H1 (cell line): Measurements from ENCODE around the gene TIMM10. TPM values are rescaled to one million over a fixed set of nuclear protein-coding genes. Genes with fewer than 3 reads are reported as not detected.
A peak's percentile ranks its signal among the peaks of the same experiment; 100 is the strongest.

Source experiments
- CTCF ChIA-PET: fragments of 300-600 bp; sonication (Branson Sonifier 250); formaldehyde crosslinking; loops from one replicate; lab custom pipeline; 2021; ENCODE audit not compliant: partially characterized antibody; lab: Charles Lee
- POLR2A ChIA-PET: fragments of 300-600 bp; sonication (Branson Sonifier 250); formaldehyde crosslinking; loops from one replicate; lab custom pipeline; 2021; ENCODE audit warnings: inconsistent platforms; ENCODE audit not compliant: partially characterized antibody; lab: Charles Lee
- DNase-seq, 2 experiments: peaks; one replicate each; pipeline versions ENCODE4 v3.0.0 to v3.0.0-alpha.2; 2010 to 2022; ENCODE audit warnings: low spot score in 2 of 2, low read depth in 1 of 2, mixed read lengths in 1 of 2
- FAIRE-seq: peaks from 2 replicates; lab custom pipeline; 2011; peaks lifted over from hg19 to GRCh38; lab: Jason Lieb, UNC
- H2AFZ ChIP-seq: 2 replicates; pipeline ENCODE4 v1.8.1; 2012; ENCODE audit warnings: low read length, inconsistent platforms
- H2AK5ac ChIP-seq: 2 replicates; pipeline ENCODE4 v1.6.1; 2013; ENCODE audit warnings: low read depth, low read length
- H2BK120ac ChIP-seq: replicated peaks from 2 replicates; pipeline ENCODE3; 2013; ENCODE audit warnings: low read depth, low read length, inconsistent platforms
- H2BK12ac ChIP-seq: 2 replicates; pipeline ENCODE4 v1.6.1; 2013; ENCODE audit warnings: low read depth, low read length
- H2BK15ac ChIP-seq: 2 replicates; pipeline ENCODE4 v1.6.1; 2013; ENCODE audit warnings: low read length
- H2BK20ac ChIP-seq: 2 replicates; pipeline ENCODE4 v1.6.1; 2013; ENCODE audit warnings: low read length
- H2BK5ac ChIP-seq: 2 replicates; pipeline ENCODE4 v1.6.1; 2013; ENCODE audit warnings: low read depth, low read length
- H3K14ac ChIP-seq: 2 replicates; pipeline ENCODE4 v1.6.1; 2013; ENCODE audit warnings: inconsistent platforms; ENCODE audit not compliant: insufficient read length
- H3K18ac ChIP-seq: 2 replicates; pipeline ENCODE4 v1.6.1; 2013; ENCODE audit warnings: low read length; ENCODE audit errors: extremely low read depth
- H3K23ac ChIP-seq: 2 replicates; pipeline ENCODE4 v1.6.1; 2013; ENCODE audit warnings: inconsistent platforms; ENCODE audit not compliant: insufficient read length
- H3K23me2 ChIP-seq: 2 replicates; pipeline ENCODE4 v1.6.1; 2013; ENCODE audit warnings: low read depth, low read length
- H3K27ac ChIP-seq: 2 replicates; pipeline ENCODE4 v1.6.1; 2011; ENCODE audit warnings: low read depth, low read length, inconsistent platforms
- H3K27me3 ChIP-seq, 4 experiments: replicated peaks in 1 of 4; 1 replicate in 1 of 4; 2 replicates in 3 of 4; pipeline versions ENCODE4 v1.6.1 to v1.8.1; 2011 to 2013; ENCODE audit warnings: low read length in 3 of 4, mild to moderate bottlenecking in 3 of 4, inconsistent platforms in 2 of 4, mixed read lengths in 2 of 4, moderate library complexity in 1 of 4; ENCODE audit not compliant: control insufficient read depth in 3 of 4, insufficient read depth in 3 of 4; ENCODE audit errors: extremely low read depth in 1 of 4
- H3K36me3 ChIP-seq, 4 experiments: 2 replicates each; pipeline versions ENCODE4 v1.6.1 to v1.8.1; 2011 to 2013; ENCODE audit warnings: mild to moderate bottlenecking in 4 of 4, low read length in 3 of 4, moderate library complexity in 2 of 4, control low read depth in 1 of 4, inconsistent platforms in 1 of 4; ENCODE audit not compliant: insufficient read depth in 4 of 4, control insufficient read depth in 2 of 4
- H3K4ac ChIP-seq: replicated peaks from 2 replicates; pipeline ENCODE3; 2013; ENCODE audit warnings: low read length, low read depth, mixed read lengths, inconsistent platforms; ENCODE audit not compliant: insufficient read length
- H3K4me1 ChIP-seq, 4 experiments: replicated peaks in 1 of 4; 1 replicate in 1 of 4; 2 replicates in 3 of 4; pipeline versions ENCODE4 v1.6.1 to v1.8.1; 2011 to 2013; ENCODE audit warnings: low read length in 3 of 4, inconsistent platforms in 2 of 4, mixed read lengths in 1 of 4; ENCODE audit not compliant: insufficient read depth in 4 of 4, control insufficient read depth in 3 of 4
- H3K4me2 ChIP-seq, 2 experiments: 2 replicates each; pipeline versions ENCODE4 v1.6.1 to v1.8.1; 2011 to 2013; ENCODE audit warnings: low read depth in 2 of 2, low read length in 2 of 2, control low read depth in 1 of 2, inconsistent platforms in 1 of 2, mild to moderate bottlenecking in 1 of 2; ENCODE audit not compliant: insufficient read depth in 1 of 2
- H3K4me3 ChIP-seq, 4 experiments: fragments of 200-600, 300-600 bp in 1 of 4; sonication (generic), shearing (Covaris generic), sonication (Bioruptor Twin) in 1 of 4; 2 replicates each; pipeline versions ENCODE4 v1.5.1 to v1.8.1; 2011 to 2016; ENCODE audit warnings: low read length in 4 of 4, low read depth in 3 of 4, control low read depth in 2 of 4, inconsistent platforms in 2 of 4, mild to moderate bottlenecking in 2 of 4, mixed read lengths in 1 of 4, moderate library complexity in 1 of 4; ENCODE audit not compliant: insufficient read depth in 2 of 4; ENCODE audit errors: extremely low read depth in 1 of 4
- H3K56ac ChIP-seq: replicated peaks from 2 replicates; pipeline ENCODE3; 2013; ENCODE audit warnings: low read depth, mild to moderate bottlenecking, mixed read lengths, low read length, inconsistent platforms; ENCODE audit not compliant: insufficient read length
- H3K79me1 ChIP-seq: 2 replicates; pipeline ENCODE4 v1.6.1; 2013; ENCODE audit warnings: low read depth, low read length, control low read depth
- H3K79me2 ChIP-seq, 2 experiments: 2 replicates each; pipeline versions ENCODE4 v1.6.1 to v1.8.1; 2012 to 2013; ENCODE audit warnings: low read length in 2 of 2, mild to moderate bottlenecking in 2 of 2, inconsistent platforms in 1 of 2; ENCODE audit not compliant: insufficient read depth in 2 of 2, control insufficient read depth in 1 of 2
- H3K9ac ChIP-seq, 4 experiments: replicated peaks in 1 of 4; 1 replicate in 1 of 4; 2 replicates in 3 of 4; pipeline versions ENCODE4 v1.6.1 to v1.8.1; 2011 to 2013; ENCODE audit warnings: low read depth in 3 of 4, low read length in 3 of 4, control low read depth in 2 of 4, mild to moderate bottlenecking in 2 of 4, moderate library complexity in 2 of 4, inconsistent platforms in 1 of 4; ENCODE audit errors: extremely low read depth in 1 of 4
- H3K9me3 ChIP-seq, 2 experiments: 2 replicates each; pipeline versions ENCODE4 v1.6.1 to v1.8.1; 2012 to 2013; ENCODE audit warnings: mild to moderate bottlenecking in 2 of 2, moderate library complexity in 2 of 2, control low read depth in 1 of 2, inconsistent platforms in 1 of 2, low read depth in 1 of 2, low read length in 1 of 2, mixed read lengths in 1 of 2; ENCODE audit not compliant: insufficient read depth in 2 of 2
- H4K20me1 ChIP-seq, 2 experiments: replicated peaks in 1 of 2; 2 replicates each; pipeline versions ENCODE3 to v1.8.1; 2011 to 2013; ENCODE audit warnings: inconsistent platforms in 2 of 2, low read length in 2 of 2, mild to moderate bottlenecking in 1 of 2; ENCODE audit not compliant: insufficient read depth in 2 of 2, control insufficient read depth in 1 of 2
- H4K5ac ChIP-seq: 2 replicates; pipeline ENCODE4 v1.6.1; 2013; ENCODE audit warnings: low read length, low read depth, mixed read lengths, inconsistent platforms; ENCODE audit not compliant: insufficient read length
- H4K8ac ChIP-seq: 2 replicates; pipeline ENCODE4 v1.8.0; 2013; ENCODE audit warnings: mild to moderate bottlenecking, moderate library complexity, low read length, inconsistent platforms; ENCODE audit not compliant: insufficient read depth; ENCODE audit errors: extremely low read depth
- H4K91ac ChIP-seq: replicated peaks from 2 replicates; pipeline ENCODE3; 2013; ENCODE audit warnings: low read length, mixed read lengths, inconsistent platforms; ENCODE audit not compliant: insufficient read length
- CHD1 ChIP-seq: IDR thresholded peaks from 2 replicates; pipeline ENCODE4 v1.6.1; 2012; ENCODE audit warnings: low read depth, low read length, improper control_type of control experiment
- CHD2 ChIP-seq: IDR thresholded peaks from 2 replicates; pipeline ENCODE4 v1.6.1; 2012; ENCODE audit warnings: low read length, improper control_type of control experiment
- EZH2 ChIP-seq: fragments of 200-600 bp; sonication (generic); IDR thresholded peaks from 2 replicates; pipeline ENCODE4 v1.7.1; 2012; ENCODE audit warnings: low read depth, mild to moderate bottlenecking, moderate library complexity, low read length, inconsistent platforms; ENCODE audit not compliant: severe bottlenecking
- FOSL1 ChIP-seq: IDR thresholded peaks from 2 replicates; pipeline ENCODE4 v1.6.1; 2011; ENCODE audit warnings: mild to moderate bottlenecking, low read depth, low read length, moderate library complexity; ENCODE audit not compliant: insufficient read depth
- MAX ChIP-seq: IDR thresholded peaks from 2 replicates; pipeline ENCODE4 v1.6.1; 2012; ENCODE audit warnings: inconsistent platforms
- SIN3A ChIP-seq, 2 experiments: IDR thresholded peaks in 1 of 2; conservative IDR thresholded peaks in 1 of 2; 2 replicates each; pipeline ENCODE4 v1.6.1; 2011 to 2012; ENCODE audit warnings: low read length in 2 of 2, improper control_type of control experiment in 1 of 2, low read depth in 1 of 2, mild to moderate bottlenecking in 1 of 2
- SIRT6 ChIP-seq: IDR thresholded peaks from one replicate; pipeline ENCODE4 v1.7.1; 2012; ENCODE audit warnings: low read length, inconsistent platforms
- SP2 ChIP-seq: IDR thresholded peaks from 2 replicates; pipeline ENCODE4 v1.6.1; 2012; ENCODE audit warnings: mild to moderate bottlenecking, low read length, inconsistent platforms
- SRF ChIP-seq: IDR thresholded peaks from 2 replicates; pipeline ENCODE4 v1.6.1; 2011; ENCODE audit warnings: mild to moderate bottlenecking, low read depth, low read length, moderate library complexity
- TAF1 ChIP-seq: IDR thresholded peaks from 2 replicates; pipeline ENCODE4 v1.6.1; 2011; ENCODE audit warnings: mild to moderate bottlenecking, low read depth, low read length
- TAF7 ChIP-seq: optimal IDR thresholded peaks from 2 replicates; pipeline ENCODE3; 2011; ENCODE audit warnings: low read depth, mild to moderate bottlenecking, inconsistent platforms, low read length, moderate library complexity, borderline replicate concordance
- WGBS, 2 experiments: shearing (Covaris generic) in 1 of 2; methylation state at CpG; one replicate each; pipeline versions ENCODE4 v1.1.6 to v1.1.7; 2013 to 2015; ENCODE audit warnings: low lambda C conversion rate in 2 of 2, mixed read lengths in 2 of 2, inconsistent platforms in 1 of 2, low coverage in 1 of 2, missing lambda C conversion rate in 1 of 2; ENCODE audit not compliant: insufficient replicate concordance in 2 of 2, insufficient coverage in 1 of 2, insufficient read length in 1 of 2; ENCODE audit errors: extremely low coverage in 1 of 2, missing lambda C conversion rate in 1 of 2; 5-methylcytosine and 5-hydroxymethylcytosine counted together
- polyA plus RNA-seq, 7 experiments: library from polyadenylated mRNA; depleted of rRNA in 3 of 7; stranded (reverse) in 5 of 7; unstranded in 2 of 7; fragments of >200 nt in 5 of 7; fragments of 200-250 nt in 2 of 7; gene quantifications; 1 replicate in 5 of 7; 2 replicates in 1 of 7; 4 replicates in 1 of 7; pipeline versions ENCODE4 v1.2.1 to v1.2.3, GENCODE V29; 2011 to 2013; ENCODE audit warnings: missing spikeins in 2 of 7, mixed read lengths in 2 of 7
- total RNA-seq: library from RNA; stranded (reverse); fragmentation: NEBNext Ultra II Directional; extraction: Animal tissue kit (Norgen Biotek cat#: 25700); gene quantifications from 2 replicates; pipeline ENCODE4 v1.2.1, GENCODE V29; 2021

TIMM10 gene
- total and polyA plus RNA-seq, 2 of the 8 experiments (the other 6 are each of a cell fraction or from before 2014, with no cell fraction given) = 117 to 227 TPM

- H2BK5ac ChIP-seq = no peak overlapping the region
- no peaks in the 10 kb centered on the region for H3K9me3 ChIP-seq
- peaks cover 0 to 2% of the 10 kb centered on the region in 2 experiments for H4K20me1 ChIP-seq
- peak overlapping the region; percentile 85 to 91 for H3K4me2 ChIP-seq
- H3K23ac ChIP-seq = no peak overlapping the region
- H3K4ac ChIP-seq = no peak overlapping the region
- FAIRE-seq (no peak), DNase-seq (no peak)
- POLR2A ChIA-PET = interaction anchor here (0.6 to 9.7 kb wide), 11 partner anchors 8 to 123 kb away, joined by 3 to 591 read pairs (median 6); partner anchors contain the start of genes TIMM10 and YPEL4
- H3K79me2 ChIP-seq = peaks cover 0 to 25% of the 10 kb centered on the region in 2 experiments; a peak in 2 of 4 replicates
- H4K5ac ChIP-seq = no peak overlapping the region
- no peak overlapping the region for H3K14ac ChIP-seq
- H4K91ac ChIP-seq = no peak overlapping the region
- H2BK12ac ChIP-seq = no peak overlapping the region
- H3K18ac ChIP-seq = no peak overlapping the region
- H2BK120ac ChIP-seq = no peak overlapping the region
- no peak overlapping the region for H2AFZ ChIP-seq
- peaks cover 6% of the 10 kb centered on the region; the same call in 1 of the 2 replicates for H3K23me2 ChIP-seq
- peak overlapping the region; percentile 5 to 84 (median 31); a peak in 3 of 8 replicates for H3K4me3 ChIP-seq
- WGBS, 2 experiments = 88% methylated on average over 4 of the region's 4 CpGs; no CpG with 5 or more reads in 1 of the 2 experiments
- H4K8ac ChIP-seq = no peak overlapping the region
- no peak overlapping the region for H2BK20ac ChIP-seq
- CTCF ChIA-PET = interaction anchor here (0.7 to 9.6 kb wide), 5 partner anchors 49 to 97 kb away, joined by 3 to 357 read pairs (median 8); no protein-coding TSS in a partner anchor
- no peaks in the 10 kb centered on the region for H3K27me3 ChIP-seq
- no peak overlapping the region; the same call in 1 of the 2 replicates for H2AK5ac ChIP-seq
- no peaks in the 10 kb centered on the region for H3K79me1 ChIP-seq
- no peak overlapping the region for H3K56ac ChIP-seq
- no peak overlapping the region for H2BK15ac ChIP-seq
- H3K27ac ChIP-seq = no peak overlapping the region
- H3K4me1 ChIP-seq = peaks cover 2 to 13% (median 4%) of the 10 kb centered on the region in 4 experiments; a peak in 6 of 7 replicates
- H3K9ac ChIP-seq = no peak overlapping the region
- no peaks in the 10 kb centered on the region for H3K36me3 ChIP-seq
- TF ChIP-seq TAF7 = no peak
- TF ChIP-seq SRF = no peak
- TF ChIP-seq EZH2 = no peak
- TF ChIP-seq CHD1 = no peak
- no peak for TF ChIP-seq MAX
- no peak for TF ChIP-seq TAF1
- no peak for TF ChIP-seq SIN3A (conservative IDR thresholded peaks at IDR 0.05 in 1 of 2, IDR thresholded peaks at IDR 0.05 in 1 of 2; ENCODE audit: low read depth in 1 of 2, low read length in 2 of 2)
- no peak for TF ChIP-seq SIRT6
- no peak for TF ChIP-seq SP2
- no peak for TF ChIP-seq FOSL1
- TF ChIP-seq CHD2 = no peak
Measured at GRCh38 chr11:57566005-57566904, 35.7 kb upstream of the TIMM10 start.
